CD1c-positive myeloid dendritic cell (primary cell): ENCODE results near the gene ASTN2.

Experiments
- DNase-seq: peaks from one replicate; pipeline ENCODE4 v3.0.0-alpha.2; 2016; ENCODE audit errors: extremely low spot score

ASTN2 gene

GRCh38 chr9:117413346-117414219 lies 1.3 kb downstream of the ASTN2 start:
- DNase-seq, result no peak

GRCh38 chr9:117412841-117413240 lies 2.0 kb downstream of the ASTN2 start:
- no peak for DNase-seq

GRCh38 chr9:117412006-117412715 lies 2.7 kb downstream of the ASTN2 start:
- no peak for DNase-seq

- peak; percentile 22 for DNase-seq
These were observed 3.3 kb downstream of the ASTN2 start for GRCh38 chr9:117411547-117411946.

- DNase-seq, result no peak
These were observed 5.5 kb downstream of the ASTN2 start for GRCh38 chr9:117409321-117409720.

- no peak for DNase-seq
These were observed 7.3 kb downstream of the ASTN2 start for GRCh38 chr9:117407436-117408022.

GRCh38 chr9:117405950-117406705 lies 8.7 kb downstream of the ASTN2 start:
- DNase-seq, result no peak

- no peak for DNase-seq
These were observed 11.0 kb downstream of the ASTN2 start for GRCh38 chr9:117403848-117404247.

- no peak for DNase-seq
These were observed 11.4 kb downstream of the ASTN2 start for GRCh38 chr9:117403403-117403811.

GRCh38 chr9:117400171-117400570 lies 14.7 kb downstream of the ASTN2 start:
- no peak for DNase-seq

GRCh38 chr9:117395151-117395650 lies 19.7 kb downstream of the ASTN2 start:
- DNase-seq, result no peak

- DNase-seq, result no peak
These were observed 20.2 kb downstream of the ASTN2 start for GRCh38 chr9:117394655-117395054.

- DNase-seq, result no peak
These were observed 21.9 kb downstream of the ASTN2 start for GRCh38 chr9:117392992-117393391.

- no peak for DNase-seq
These were observed 27.4 kb downstream of the ASTN2 start for GRCh38 chr9:117387422-117387821.

GRCh38 chr9:117379341-117379740 lies 35.5 kb downstream of the ASTN2 start:
- DNase-seq, result no peak

GRCh38 chr9:117377046-117377445 lies 37.8 kb downstream of the ASTN2 start:
- no peak for DNase-seq

GRCh38 chr9:117375956-117376355 lies 38.9 kb downstream of the ASTN2 start:
- no peak for DNase-seq

GRCh38 chr9:117374076-117374725 lies 40.7 kb downstream of the ASTN2 start:
- DNase-seq, result no peak

GRCh38 chr9:117368684-117369230 lies 46.1 kb downstream of the ASTN2 start:
- DNase-seq, result no peak

- no peak for DNase-seq
These were observed 49.4 kb downstream of the ASTN2 start for GRCh38 chr9:117365438-117365837.

GRCh38 chr9:117363006-117363405 lies 51.9 kb downstream of the ASTN2 start:
- DNase-seq, result no peak
